NCI-H345 treated with DMSO at 0.1 percent for 48 hours (cell line): ENCODE data around the gene CMKLR1.

Source experiments
- DNase-seq: peaks from one replicate; lab custom pipeline; 2025; ENCODE audit not compliant: unreplicated experiment; lab: John Stamatoyannopoulos, UW

Gene CMKLR1

GRCh38 chr12:108317308-108318234 lies 21.5 kb downstream of the CMKLR1 start:
- no peak for DNase-seq

GRCh38 chr12:108316176-108317086 lies 22.7 kb downstream of the CMKLR1 start:
- no peak for DNase-seq

GRCh38 chr12:108315486-108316105 lies 23.5 kb downstream of the CMKLR1 start:
- no peak for DNase-seq

- DNase-seq, result no peak
Measured at GRCh38 chr12:108313606-108314351, 25.3 kb downstream of the CMKLR1 start.

- DNase-seq, result no peak
Measured at GRCh38 chr12:108313241-108313605, 25.9 kb downstream of the CMKLR1 start.

GRCh38 chr12:108312693-108313189 lies 26.4 kb downstream of the CMKLR1 start:
- DNase-seq, result no peak

GRCh38 chr12:108312073-108312659 lies 26.9 kb downstream of the CMKLR1 start:
- DNase-seq, result no peak

GRCh38 chr12:108311605-108312004 lies 27.5 kb downstream of the CMKLR1 start:
- no peak for DNase-seq

- DNase-seq, result no peak
Measured at GRCh38 chr12:108310489-108310888, 28.6 kb downstream of the CMKLR1 start.

- no peak for DNase-seq
Measured at GRCh38 chr12:108309674-108310312, 29.3 kb downstream of the CMKLR1 start.

- no peak for DNase-seq
Measured at GRCh38 chr12:108308395-108309085, 30.6 kb downstream of the CMKLR1 start.

GRCh38 chr12:108307006-108307405 lies 32.1 kb downstream of the CMKLR1 start:
- DNase-seq, result no peak

- no peak for DNase-seq
Measured at GRCh38 chr12:108306506-108306905, 32.6 kb downstream of the CMKLR1 start.

- DNase-seq, result no peak
Measured at GRCh38 chr12:108305991-108306501, 33.1 kb downstream of the CMKLR1 start.

- DNase-seq, result no peak
Measured at GRCh38 chr12:108305520-108305919, 33.6 kb downstream of the CMKLR1 start.

- DNase-seq, result no peak
Measured at GRCh38 chr12:108304633-108305032, 34.5 kb downstream of the CMKLR1 start.

- no peak for DNase-seq
Measured at GRCh38 chr12:108303703-108304102, 35.4 kb downstream of the CMKLR1 start.

GRCh38 chr12:108302403-108303311 lies 36.5 kb downstream of the CMKLR1 start:
- DNase-seq, result no peak
